ENCODE measurements around the gene MAP7D1. TPM values are rescaled to one million over a fixed set of nuclear protein-coding genes. Genes with fewer than 3 reads are reported as not detected.

MAP7D1 gene
- total and polyA plus RNA-seq, 2 of the 13 experiments (the other 11 are each of a cell fraction or from before 2014, with no cell fraction given) = 5.6 to 7.2 TPM

DNA sequence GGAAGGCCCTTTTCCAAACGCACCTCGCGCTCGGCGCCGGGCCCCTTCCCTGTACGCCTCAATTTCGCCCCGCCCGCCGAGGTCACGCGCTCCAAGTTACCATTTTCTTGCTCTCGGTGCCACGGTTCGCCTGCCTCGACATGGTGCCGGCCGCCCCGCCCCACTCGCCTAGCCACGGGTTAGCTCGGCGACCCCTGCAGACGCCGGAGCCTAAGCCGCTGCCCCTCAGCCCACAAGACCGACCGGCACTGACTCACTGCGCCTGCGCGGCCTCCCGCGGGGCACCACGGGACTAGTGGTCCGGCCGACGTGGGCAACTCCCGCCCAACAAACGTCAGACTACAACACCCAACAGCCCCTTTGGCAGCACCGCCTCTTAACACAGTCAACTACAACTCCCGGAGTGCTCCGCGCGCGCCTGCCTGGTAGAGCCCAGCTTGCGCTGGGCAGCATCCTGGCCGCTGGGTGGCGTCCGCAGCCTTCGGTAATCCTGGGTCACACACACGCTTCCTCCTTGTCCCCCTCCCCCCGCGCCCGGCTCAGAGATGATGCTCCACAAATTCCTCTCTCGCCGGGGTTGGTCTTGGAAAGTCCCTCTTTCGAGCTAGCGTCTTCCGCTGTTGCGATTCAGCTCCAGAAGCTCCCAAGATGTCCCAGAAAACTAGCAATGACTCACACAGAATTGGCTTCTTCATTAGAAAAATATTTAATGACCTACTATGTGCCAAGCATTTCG, 6.6 kb upstream of the MAP7D1 start, which contains the start of gene TRAPPC3 (continued):
- TF ChIP-seq NONO (IDR thresholded peaks at IDR 0.05) = no peak
- peak; percentile 79; the same call in 1 of the 2 replicates for TF ChIP-seq NONO (CRISPR knock-in tag; conservative IDR thresholded peaks at IDR 0.05)
- TF ChIP-seq ZNF451 (CRISPR knock-in tag; IDR thresholded peaks at IDR 0.05) = peak; percentile 70; the same call in 1 of the 2 replicates
- 0 out of 2 replicates have a peak, but pooled peaks have one; percentile 23 for TF ChIP-seq DR1 (CRISPR knock-in tag; IDR thresholded peaks at IDR 0.05)
- TF ChIP-seq ASH2L (IDR thresholded peaks at IDR 0.05; ENCODE audit: insufficient read length, low read depth, low read length) = peak; percentile 72
- no peak for TF ChIP-seq ZFP36 (IDR thresholded peaks at IDR 0.05; ENCODE audit: borderline replicate concordance, low read depth, low read length, partially characterized antibody)
- TF ChIP-seq HDAC6 (IDR thresholded peaks at IDR 0.05; ENCODE audit: low read depth, low read length) = no peak
- TF ChIP-seq XRCC5 (optimal IDR thresholded peaks at IDR 0.05; ENCODE audit: low read length) = peak; percentile 96
- TF ChIP-seq CBX1 (IDR thresholded peaks at IDR 0.05; ENCODE audit: low read depth) = peak; percentile 29
- peak; percentile 71 for TF ChIP-seq PITX1 (CRISPR knock-in tag; IDR thresholded peaks at IDR 0.05)
- TF ChIP-seq ZNF772 (CRISPR knock-in tag; IDR thresholded peaks at IDR 0.05) = peak; percentile 84
- TF ChIP-seq ZNF432 (CRISPR knock-in tag; IDR thresholded peaks at IDR 0.05; ENCODE audit: borderline replicate concordance) = no peak
- TF ChIP-seq JUN (CRISPR knock-in tag; IDR thresholded peaks at IDR 0.05) = peak; percentile 82
- TF ChIP-seq, protein P1, sequence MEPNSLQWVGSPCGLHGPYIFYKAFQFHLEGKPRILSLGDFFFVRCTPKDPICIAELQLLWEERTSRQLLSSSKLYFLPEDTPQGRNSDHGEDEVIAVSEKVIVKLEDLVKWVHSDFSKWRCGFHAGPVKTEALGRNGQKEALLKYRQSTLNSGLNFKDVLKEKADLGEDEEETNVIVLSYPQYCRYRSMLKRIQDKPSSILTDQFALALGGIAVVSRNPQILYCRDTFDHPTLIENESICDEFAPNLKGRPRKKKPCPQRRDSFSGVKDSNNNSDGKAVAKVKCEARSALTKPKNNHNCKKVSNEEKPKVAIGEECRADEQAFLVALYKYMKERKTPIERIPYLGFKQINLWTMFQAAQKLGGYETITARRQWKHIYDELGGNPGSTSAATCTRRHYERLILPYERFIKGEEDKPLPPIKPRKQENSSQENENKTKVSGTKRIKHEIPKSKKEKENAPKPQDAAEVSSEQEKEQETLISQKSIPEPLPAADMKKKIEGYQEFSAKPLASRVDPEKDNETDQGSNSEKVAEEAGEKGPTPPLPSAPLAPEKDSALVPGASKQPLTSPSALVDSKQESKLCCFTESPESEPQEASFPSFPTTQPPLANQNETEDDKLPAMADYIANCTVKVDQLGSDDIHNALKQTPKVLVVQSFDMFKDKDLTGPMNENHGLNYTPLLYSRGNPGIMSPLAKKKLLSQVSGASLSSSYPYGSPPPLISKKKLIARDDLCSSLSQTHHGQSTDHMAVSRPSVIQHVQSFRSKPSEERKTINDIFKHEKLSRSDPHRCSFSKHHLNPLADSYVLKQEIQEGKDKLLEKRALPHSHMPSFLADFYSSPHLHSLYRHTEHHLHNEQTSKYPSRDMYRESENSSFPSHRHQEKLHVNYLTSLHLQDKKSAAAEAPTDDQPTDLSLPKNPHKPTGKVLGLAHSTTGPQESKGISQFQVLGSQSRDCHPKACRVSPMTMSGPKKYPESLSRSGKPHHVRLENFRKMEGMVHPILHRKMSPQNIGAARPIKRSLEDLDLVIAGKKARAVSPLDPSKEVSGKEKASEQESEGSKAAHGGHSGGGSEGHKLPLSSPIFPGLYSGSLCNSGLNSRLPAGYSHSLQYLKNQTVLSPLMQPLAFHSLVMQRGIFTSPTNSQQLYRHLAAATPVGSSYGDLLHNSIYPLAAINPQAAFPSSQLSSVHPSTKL (CRISPR knock-in tag; IDR thresholded peaks at IDR 0.05) = 0 out of 2 replicates have a peak, but pooled peaks have one; percentile 43
- TF ChIP-seq ZNF766 (CRISPR knock-in tag; IDR thresholded peaks at IDR 0.05; ENCODE audit: borderline replicate concordance) = no peak
- TF ChIP-seq, protein P2, sequence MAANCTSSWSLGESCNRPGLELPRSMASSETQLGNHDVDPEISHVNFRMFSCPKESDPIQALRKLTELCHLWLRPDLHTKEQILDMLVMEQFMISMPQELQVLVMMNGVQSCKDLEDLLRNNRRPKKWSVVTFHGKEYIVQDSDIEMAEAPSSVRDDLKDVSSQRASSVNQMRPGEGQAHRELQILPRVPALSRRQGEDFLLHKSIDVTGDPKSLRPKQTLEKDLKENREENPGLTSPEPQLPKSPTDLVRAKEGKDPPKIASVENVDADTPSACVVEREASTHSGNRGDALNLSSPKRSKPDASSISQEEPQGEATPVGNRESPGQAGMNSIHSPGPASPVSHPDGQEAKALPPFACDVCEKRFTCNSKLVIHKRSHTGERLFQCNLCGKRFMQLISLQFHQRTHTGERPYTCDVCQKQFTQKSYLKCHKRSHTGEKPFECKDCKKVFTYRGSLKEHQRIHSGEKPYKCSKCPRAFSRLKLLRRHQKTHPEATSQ (CRISPR knock-in tag; IDR thresholded peaks at IDR 0.05; ENCODE audit: borderline replicate concordance) = no peak
- TF ChIP-seq HNF4A (CRISPR knock-in tag; IDR thresholded peaks at IDR 0.05) = no peak
- TF ChIP-seq CBFB (CRISPR knock-in tag; IDR thresholded peaks at IDR 0.05) = peak; percentile 76
- TF ChIP-seq ZMAT3 (CRISPR knock-in tag; conservative IDR thresholded peaks at IDR 0.05) = peak; percentile 54
- no peak for TF ChIP-seq HOXD1 (CRISPR knock-in tag; IDR thresholded peaks at IDR 0.05)
- TF ChIP-seq, protein P3, sequence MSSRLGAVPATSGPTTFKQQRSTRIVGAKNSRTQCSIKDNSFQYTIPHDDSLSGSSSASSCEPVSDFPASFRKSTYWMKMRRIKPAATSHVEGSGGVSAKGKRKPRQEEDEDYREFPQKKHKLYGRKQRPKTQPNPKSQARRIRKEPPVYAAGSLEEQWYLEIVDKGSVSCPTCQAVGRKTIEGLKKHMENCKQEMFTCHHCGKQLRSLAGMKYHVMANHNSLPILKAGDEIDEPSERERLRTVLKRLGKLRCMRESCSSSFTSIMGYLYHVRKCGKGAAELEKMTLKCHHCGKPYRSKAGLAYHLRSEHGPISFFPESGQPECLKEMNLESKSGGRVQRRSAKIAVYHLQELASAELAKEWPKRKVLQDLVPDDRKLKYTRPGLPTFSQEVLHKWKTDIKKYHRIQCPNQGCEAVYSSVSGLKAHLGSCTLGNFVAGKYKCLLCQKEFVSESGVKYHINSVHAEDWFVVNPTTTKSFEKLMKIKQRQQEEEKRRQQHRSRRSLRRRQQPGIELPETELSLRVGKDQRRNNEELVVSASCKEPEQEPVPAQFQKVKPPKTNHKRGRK (CRISPR knock-in tag; IDR thresholded peaks at IDR 0.05) = no peak
- TF ChIP-seq MAF1 (CRISPR knock-in tag; IDR thresholded peaks at IDR 0.05; ENCODE audit: borderline replicate concordance) = no peak
- TF ChIP-seq ZNF484 (CRISPR knock-in tag; IDR thresholded peaks at IDR 0.05; ENCODE audit: borderline replicate concordance, low read depth) = no peak
